Stimulated activated effector memory CD8-positive, alpha-beta T cell treated with anti-CD3 and anti-CD28 coated beads, Interleukin-12 subunit alpha, Interleukin-12 subunit beta, amount 100 ng/mL, for 72 hours (primary cell): ENCODE results near the gene IRF5.

Experiments used
- ATAC-seq: fragments of 150-1000 bp; cut with Tn5 transposase; 2 replicates; pipeline ENCODE4 v1.10.0; 2021
- DNase-seq, 2 donors: peaks; one replicate each; pipeline ENCODE4 v3.0.0; 2021 to 2022; ENCODE audit warnings: low spot score in 2 of 2
- H3K27ac Mint-ChIP-seq: one replicate; pipeline ENCODE4 v1.8.0; 2022; ENCODE audit warnings: mild to moderate bottlenecking, mixed read lengths
- H3K36me3 Mint-ChIP-seq: one replicate; pipeline ENCODE4 v1.8.0; 2022; ENCODE audit warnings: mild to moderate bottlenecking, mixed read lengths
- H3K4me1 Mint-ChIP-seq: one replicate; pipeline ENCODE4 v1.8.0; 2022; ENCODE audit warnings: mixed read lengths
- H3K4me3 Mint-ChIP-seq: one replicate; pipeline ENCODE4 v1.8.0; 2022; ENCODE audit warnings: mild to moderate bottlenecking, mixed read lengths
- H3K9me3 Mint-ChIP-seq: one replicate; pipeline ENCODE4 v1.8.0; 2022; ENCODE audit warnings: mixed read lengths

The IRF5 gene

GRCh38 chr7:128913870-128914565 is 23.7 kb upstream of the IRF5 start:
- no peak for ATAC-seq

GRCh38 chr7:128914566-128915151 is 23.1 kb upstream of the IRF5 start:
- peaks cover 19% of the 10 kb centered on the region for H3K4me1 Mint-ChIP-seq
- DNase-seq (no peak), ATAC-seq (peak; percentile 20)
- no peaks in the 10 kb centered on the region for H3K36me3 Mint-ChIP-seq
- peak overlapping the region; percentile 31 for H3K4me3 Mint-ChIP-seq
- no peaks in the 10 kb centered on the region for H3K9me3 Mint-ChIP-seq
- no peak overlapping the region for H3K27ac Mint-ChIP-seq

More at GRCh38 chr7:128913870-128914565, 23.7 kb upstream of the IRF5 start:
- Mint-ChIP-seq H3K4me1 (peaks cover 22% of the 10 kb centered on the region), H3K27ac (no peak overlapping the region), H3K36me3 (no peaks in the 10 kb centered on the region), H3K4me3 (peak overlapping the region; percentile 31), H3K9me3 (no peaks in the 10 kb centered on the region)
- DNase-seq: no peak

- no peak for ATAC-seq
- Mint-ChIP-seq H3K4me3 (peak overlapping the region; percentile 71), H3K27ac (no peak overlapping the region), H3K9me3 (no peaks in the 10 kb centered on the region), H3K4me1 (peaks cover 14% of the 10 kb centered on the region), H3K36me3 (no peaks in the 10 kb centered on the region)
- DNase-seq: no peak
Observed at GRCh38 chr7:128915271-128915819, 22.4 kb upstream of the IRF5 start.

GRCh38 chr7:128915841-128916642 is 21.7 kb upstream of the IRF5 start:
- no peaks in the 10 kb centered on the region for H3K36me3 Mint-ChIP-seq
- ATAC-seq (no peak), DNase-seq (no peak)
- peak overlapping the region; percentile 71 for H3K4me3 Mint-ChIP-seq
- H3K27ac Mint-ChIP-seq: no peak overlapping the region
- peaks cover 14% of the 10 kb centered on the region for H3K4me1 Mint-ChIP-seq
- H3K9me3 Mint-ChIP-seq: no peaks in the 10 kb centered on the region

GRCh38 chr7:128916643-128916915 is 21.1 kb upstream of the IRF5 start:
- DNase-seq: no peak
- H3K4me1 Mint-ChIP-seq: peaks cover 14% of the 10 kb centered on the region
- H3K9me3 Mint-ChIP-seq: no peaks in the 10 kb centered on the region
- ATAC-seq: no peak
- no peaks in the 10 kb centered on the region for H3K36me3 Mint-ChIP-seq
- H3K27ac Mint-ChIP-seq: no peak overlapping the region
- H3K4me3 Mint-ChIP-seq: no peak overlapping the region

- peaks cover 14% of the 10 kb centered on the region for H3K4me1 Mint-ChIP-seq
- ATAC-seq (no peak), DNase-seq (no peak)
- no peak overlapping the region for H3K4me3 Mint-ChIP-seq
- no peaks in the 10 kb centered on the region for H3K36me3 Mint-ChIP-seq
- H3K27ac Mint-ChIP-seq: no peak overlapping the region
- H3K9me3 Mint-ChIP-seq: no peaks in the 10 kb centered on the region
Observed at GRCh38 chr7:128917122-128917521, 20.6 kb upstream of the IRF5 start.

- Mint-ChIP-seq H3K4me1 (peaks cover 14% of the 10 kb centered on the region), H3K9me3 (no peaks in the 10 kb centered on the region), H3K4me3 (no peak overlapping the region), H3K36me3 (no peaks in the 10 kb centered on the region), H3K27ac (no peak overlapping the region)
- DNase-seq (no peak), ATAC-seq (no peak)
Observed at GRCh38 chr7:128918016-128918665, 19.6 kb upstream of the IRF5 start.

- no peak overlapping the region for H3K27ac Mint-ChIP-seq
- H3K36me3 Mint-ChIP-seq: no peaks in the 10 kb centered on the region
- no peaks in the 10 kb centered on the region for H3K9me3 Mint-ChIP-seq
- no peak for ATAC-seq
- H3K4me3 Mint-ChIP-seq: no peak overlapping the region
- peaks cover 10% of the 10 kb centered on the region for H3K4me1 Mint-ChIP-seq
- no peak for DNase-seq
Observed at GRCh38 chr7:128919241-128919640, 18.5 kb upstream of the IRF5 start.

- DNase-seq (no peak), ATAC-seq (no peak)
- Mint-ChIP-seq H3K27ac (no peak overlapping the region), H3K9me3 (no peaks in the 10 kb centered on the region), H3K4me1 (peaks cover 6% of the 10 kb centered on the region), H3K4me3 (no peak overlapping the region), H3K36me3 (no peaks in the 10 kb centered on the region)
Observed at GRCh38 chr7:128919881-128920799, 17.6 kb upstream of the IRF5 start.

GRCh38 chr7:128920913-128921582 is 16.7 kb upstream of the IRF5 start:
- Mint-ChIP-seq H3K4me3 (no peak overlapping the region), H3K36me3 (no peaks in the 10 kb centered on the region)

GRCh38 chr7:128921866-128922440 is 15.8 kb upstream of the IRF5 start:
- Mint-ChIP-seq H3K4me3 (no peak overlapping the region), H3K9me3 (no peaks in the 10 kb centered on the region), H3K27ac (peak overlapping the region; percentile 27), H3K4me1 (no peaks in the 10 kb centered on the region), H3K36me3 (no peaks in the 10 kb centered on the region)
- ATAC-seq: no peak
- no peak for DNase-seq

More at GRCh38 chr7:128920913-128921582, 16.7 kb upstream of the IRF5 start:
- DNase-seq: no peak
- Mint-ChIP-seq H3K4me1 (no peaks in the 10 kb centered on the region), H3K27ac (no peak overlapping the region), H3K9me3 (no peaks in the 10 kb centered on the region)
- no peak for ATAC-seq

- Mint-ChIP-seq H3K36me3 (no peaks in the 10 kb centered on the region), H3K9me3 (no peaks in the 10 kb centered on the region), H3K4me1 (no peaks in the 10 kb centered on the region), H3K4me3 (no peak overlapping the region), H3K27ac (peak overlapping the region; percentile 27)
- peak; percentile 21 for ATAC-seq
- no peak for DNase-seq
Observed at GRCh38 chr7:128922496-128923410, 15.0 kb upstream of the IRF5 start.

GRCh38 chr7:128923411-128923800 is 14.3 kb upstream of the IRF5 start:
- Mint-ChIP-seq H3K4me3 (no peak overlapping the region), H3K27ac (no peak overlapping the region), H3K4me1 (no peaks in the 10 kb centered on the region), H3K36me3 (no peaks in the 10 kb centered on the region), H3K9me3 (no peaks in the 10 kb centered on the region)
- ATAC-seq: no peak
- no peak for DNase-seq
